Heart right ventricle (tissue), 16 donors: ENCODE measurements around the gene GFAP. TPM values are rescaled to one million over a fixed set of nuclear protein-coding genes. Genes with fewer than 3 reads are reported as not detected.
A peak's percentile ranks its signal among the peaks of the same experiment; 100 is the strongest.

Experiments
- ATAC-seq, 8 donors: fragments of 200-7000 bp; cut with Tn5 transposase; one replicate each; pipeline ENCODE4 v1.9.1; 2020; ENCODE audit warnings: mild to moderate bottlenecking in 8 of 8, moderate library complexity in 8 of 8, moderate number of reproducible peaks in 1 of 8
- DNase-seq, 2 donors: peaks; one replicate each; pipeline ENCODE4 v3.0.0-alpha.2; 2020
- H3K27ac ChIP-seq, 10 donors: fragments of 200-600 bp; sonication (generic) in 2 of 10; one replicate each; pipeline versions ENCODE4 v1.5.0 to v1.8.0; 2020 to 2022; ENCODE audit warnings: mild to moderate bottlenecking in 3 of 10
- H3K27me3 ChIP-seq, 7 donors: fragments of 200-600 bp; one replicate each; pipeline ENCODE4 v1.8.0; 2021 to 2022; ENCODE audit warnings: mild to moderate bottlenecking in 2 of 7
- H3K36me3 ChIP-seq, 9 donors: fragments of 200-600 bp; sonication (generic) in 1 of 9; one replicate each; pipeline versions ENCODE4 v1.5.0 to v1.8.0; 2020 to 2022; ENCODE audit warnings: mild to moderate bottlenecking in 2 of 9
- H3K4me1 ChIP-seq, 9 donors: fragments of 200-600 bp; sonication (generic) in 1 of 9; one replicate each; pipeline versions ENCODE4 v1.5.0 to v1.8.0; 2020 to 2022; ENCODE audit warnings: mild to moderate bottlenecking in 4 of 9
- H3K4me3 ChIP-seq, 10 donors: fragments of 200-600 bp; sonication (generic) in 2 of 10; one replicate each; pipeline versions ENCODE4 v1.5.0 to v1.8.0; 2020 to 2022; ENCODE audit warnings: mild to moderate bottlenecking in 7 of 10, moderate library complexity in 2 of 10
- H3K9me3 ChIP-seq, 11 donors: fragments of 200-600 bp in 10 of 11; sonication (generic) in 2 of 11; one replicate each; pipeline versions ENCODE4 v1.5.0 to v1.8.0; 2013 to 2022; ENCODE audit warnings: mild to moderate bottlenecking in 2 of 11, control low read depth in 1 of 11, moderate library complexity in 1 of 11
- CTCF ChIP-seq, 9 donors: fragments of 200-600 bp; sonication (generic) in 2 of 9; IDR thresholded peaks; one replicate each; pipeline versions ENCODE4 v1.5.0 to v1.8.0; 2021 to 2022; ENCODE audit warnings: antibody characterized with exemption in 9 of 9, mild to moderate bottlenecking in 5 of 9, moderate library complexity in 1 of 9
- whole genome bisulfite sequencing, 2 donors: extraction: QIAGEN DNeasy Blood & Tissue Kit; methylation state at CpG; one replicate each; pipeline ENCODE4 v1.1.7; 2013; ENCODE audit warnings: inconsistent platforms in 1 of 2; 5-methylcytosine and 5-hydroxymethylcytosine counted together
- intact Hi-C, 10 donors: fragments of 100-400 bp; cut with DNase I; formaldehyde crosslinking; loops; one replicate each; pipeline versions ENCODE4 v1.11.1 to v1.14.2; 2022
- polyA plus RNA-seq, 2 donors: library from polyadenylated mRNA; stranded (reverse); fragments of 200-250 nt; gene quantifications; one replicate each; pipeline ENCODE4 v1.2.3, GENCODE V29; 2013
- total RNA-seq, 10 donors: library from RNA; stranded (reverse); fragmentation: NEBNext Ultra II Directional in 3 of 10; extraction: Animal tissue kit (Norgen Biotek cat#: 25700) in 3 of 10; gene quantifications; one replicate each; pipeline versions ENCODE4 v1.2.1 to v1.2.4, GENCODE V29; 2021 to 2023
- donor health status: Arrhythmogenic right ventricular cardiomyopathy.
- donor health status: ischemic (EF 13 %, LVEDD 7.1; RV severe dilation, severe dysfunction).
- donor health status: healthy with polysubstance abuse.
- donor health status: DM: no; HTN: yes; CAD: no.
- donor health status: DM: no; HTN: no; CAD: no.
- donor health status: ischemic (EF 25% LVEDD 6.9; RV normal size, moderate dysfunction).
- donor health status: ischemic (EF 25% LVEDD 5.7; RV mildly dilated, moderate dysfunction).
- donor health status: healthy.
- donor health status: DM: yes; HTN: yes; CAD: no.
- donor health status: Ischemic cardiomyopathy.
- donor health status: ischemic (EF 35%, LVEDD 5.7; RV mildly dilated, moderate dysfunction).
- donor health status: nonischemic (EF 11% LVEDD 7.7; RV severe dilation, severe dysfunction).
- donor health status: DM: yes; HTN: yes; CAD: no.
- donor health status: PGD.
- donor health status: ischemic (EF 29% LVEDD 5.4; RV normal size, mild dysfunction).
- donor health status: nonischemic (EF 23%, LVEDD 6.1; RV moderate dilation, normal function).

The GFAP gene
- total and polyA plus RNA-seq, 12 donors, result 2.1 to 8.6 (median 7.1) TPM

- Histone ChIP-seq H3K27ac (peak overlapping the region in 4 of 10 donors; percentile 9 to 46 (median 38)), H3K4me3 (peak overlapping the region in 5 of 10 donors; percentile 30 to 52 (median 49)), H3K27me3 (peaks cover 0 to 42% (median 12%) of the 10 kb centered on the region in 7 donors), H3K9me3 (no peaks in the 10 kb centered on the region), H3K4me1 (peaks cover 0 to 32% (median 9%) of the 10 kb centered on the region in 9 donors), H3K36me3 (no peaks in the 10 kb centered on the region)
- DNase-seq (no peak), ATAC-seq (no peak)
- no peak for TF ChIP-seq CTCF (IDR thresholded peaks at IDR 0.05)
- WGBS, 2 donors, result 81 to 82% methylated on average over 13 of the region's 13 CpGs
- intact Hi-C loops, result loop anchor here in 5 of 10 donors (5.0 to 10.0 kb wide), 2 partner anchors 184 to 187 kb away; no protein-coding TSS in a partner anchor
Measured at GRCh38 chr17:44910231-44911106, 4.8 kb downstream of the GFAP start.

- Histone ChIP-seq H3K4me3 (no peak overlapping the region), H3K27ac (no peak overlapping the region), H3K36me3 (no peaks in the 10 kb centered on the region), H3K4me1 (peaks cover 0 to 34% (median 9%) of the 10 kb centered on the region in 9 donors), H3K9me3 (no peaks in the 10 kb centered on the region), H3K27me3 (peaks cover 0 to 36% (median 12%) of the 10 kb centered on the region in 7 donors)
- no peak for ATAC-seq
- intact Hi-C loops, result loop anchor here in 5 of 10 donors (5.0 to 10.0 kb wide), 2 partner anchors 185 to 188 kb away; no protein-coding TSS in a partner anchor
- 77 to 83% methylated on average over 11 of the region's 11 CpGs for WGBS, 2 donors
- DNase-seq, result no peak
- no peak for TF ChIP-seq CTCF (IDR thresholded peaks at IDR 0.05)
Measured at GRCh38 chr17:44909681-44910144, 5.6 kb downstream of the GFAP start.

- intact Hi-C loops, result no loop called here
- TF ChIP-seq CTCF (IDR thresholded peaks at IDR 0.05), result no peak
- no peak for DNase-seq
- Histone ChIP-seq H3K36me3 (no peaks in the 10 kb centered on the region), H3K27me3 (peaks cover 0 to 28% (median 12%) of the 10 kb centered on the region in 7 donors), H3K4me1 (peaks cover 0 to 34% (median 9%) of the 10 kb centered on the region in 9 donors), H3K4me3 (no peak overlapping the region), H3K9me3 (no peaks in the 10 kb centered on the region), H3K27ac (no peak overlapping the region)
- WGBS, 2 donors, result 78 to 81% methylated on average over 10 of the region's 10 CpGs
- no peak for ATAC-seq
Measured at GRCh38 chr17:44908761-44909326, 6.5 kb downstream of the GFAP start.

- ATAC-seq (no peak), DNase-seq (no peak)
- peaks cover 0 to 34% (median 9%) of the 10 kb centered on the region in 9 donors for H3K4me1 ChIP-seq
- H3K27ac ChIP-seq, result no peak overlapping the region
- TF ChIP-seq CTCF (IDR thresholded peaks at IDR 0.05), result no peak
- no peaks in the 10 kb centered on the region for H3K36me3 ChIP-seq
- no peak overlapping the region for H3K4me3 ChIP-seq
- WGBS, 2 donors, result 86 to 90% methylated on average over 11 of the region's 11 CpGs
- intact Hi-C loops, result no loop called here
- H3K27me3 ChIP-seq, result peaks cover 0 to 25% (median 12%) of the 10 kb centered on the region in 7 donors
- no peaks in the 10 kb centered on the region for H3K9me3 ChIP-seq
Measured at GRCh38 chr17:44907729-44908470, 7.4 kb downstream of the GFAP start.
